Glutamatergic neuron (in vitro differentiated cells): ENCODE data around the gene HIPK4. TPM values are rescaled to one million over a fixed set of nuclear protein-coding genes. Genes with fewer than 3 reads are reported as not detected.

Experiments used
- DNase-seq: peaks from one replicate; pipeline ENCODE4 v3.0.0; 2022
- H3K27ac Mint-ChIP-seq: one replicate; pipeline ENCODE4 v1.8.0; 2020; ENCODE audit warnings: mild to moderate bottlenecking, mixed read lengths, inconsistent platforms; ENCODE audit not compliant: unreplicated experiment
- H3K27me3 Mint-ChIP-seq: one replicate; pipeline ENCODE4 v1.8.0; 2020; ENCODE audit warnings: mild to moderate bottlenecking, moderate library complexity, mixed read lengths, inconsistent platforms; ENCODE audit not compliant: unreplicated experiment
- H3K36me3 Mint-ChIP-seq: one replicate; pipeline ENCODE4 v1.8.0; 2020; ENCODE audit warnings: mild to moderate bottlenecking, mixed read lengths, inconsistent platforms; ENCODE audit not compliant: unreplicated experiment
- H3K4me1 Mint-ChIP-seq: one replicate; pipeline ENCODE4 v1.8.0; 2020; ENCODE audit warnings: mild to moderate bottlenecking, low read depth, mixed read lengths, inconsistent platforms; ENCODE audit not compliant: unreplicated experiment
- H3K4me3 Mint-ChIP-seq: one replicate; pipeline ENCODE4 v1.8.0; 2020; ENCODE audit warnings: mild to moderate bottlenecking, mixed read lengths, inconsistent platforms; ENCODE audit not compliant: unreplicated experiment
- H3K9me3 Mint-ChIP-seq: one replicate; pipeline ENCODE4 v1.8.0; 2020; ENCODE audit warnings: mild to moderate bottlenecking, moderate library complexity, mixed read lengths, inconsistent platforms; ENCODE audit not compliant: unreplicated experiment
- total RNA-seq: library from RNA; stranded (reverse); fragmentation: NEBNext Ultra II Directional; extraction: Animal tissue kit (Norgen Biotek cat#: 25700); gene quantifications from one replicate; pipeline ENCODE4 v1.2.1, GENCODE V29; 2021; ENCODE audit not compliant: unreplicated experiment
- TF ChIP-seq, protein P1 (sequence below): fragments of 200-600 bp; sonication (generic); IDR thresholded peaks from one replicate; pipeline ENCODE4 v1.5.0; 2021; ENCODE audit not compliant: partially characterized antibody, unreplicated experiment

HIPK4 gene
- total RNA-seq, 1 donor from 2014 or later, result not detected

DNA sequence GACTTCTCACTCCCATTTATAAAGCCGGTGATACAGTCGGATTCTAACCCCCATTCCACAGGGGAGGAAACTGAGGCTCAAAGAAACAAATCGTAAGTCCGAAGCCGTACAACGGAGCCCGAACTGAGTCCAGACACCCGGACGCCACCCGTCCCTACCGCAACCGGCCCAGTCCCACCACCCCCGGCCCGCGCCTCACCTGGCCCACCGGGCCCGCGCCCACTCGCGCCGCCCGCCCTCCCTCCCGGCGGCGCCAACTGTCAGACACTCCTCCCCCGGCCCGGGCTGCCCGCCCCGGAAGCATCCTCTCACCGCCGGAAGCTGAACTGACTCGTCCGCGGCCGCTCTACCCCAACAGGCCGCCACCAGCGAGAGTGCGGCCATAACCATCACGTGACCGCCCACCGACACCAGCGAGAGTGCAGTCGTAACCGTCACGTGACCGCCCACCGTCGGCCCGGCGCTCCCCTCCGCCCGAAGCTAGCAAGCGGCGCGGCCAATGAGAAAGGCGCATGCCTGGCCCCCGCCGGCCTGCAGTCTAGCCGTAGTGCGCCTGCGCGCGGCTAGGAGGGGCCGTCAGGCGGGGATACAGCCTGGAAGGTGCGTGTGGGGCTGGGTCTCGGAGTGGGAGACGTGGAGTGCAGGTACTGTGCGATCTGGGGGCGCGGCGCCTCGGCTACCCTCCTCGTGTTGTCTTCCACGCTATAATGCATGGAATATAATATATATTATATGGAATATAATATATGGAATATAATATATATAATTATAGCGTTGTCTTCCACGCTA is 41.7 kb downstream of the HIPK4 start, which contains the start of the genes C19orf47 and PLD3:
C19orf47 (minus strand) TSS at position 273 of the 789 bp plus-strand sequence. CDS start 6,540 bp downstream, outside the sequence.
PLD3 (plus strand) TSS at position 571 of the 789 bp plus-strand sequence. CDS start 17,789 bp downstream, outside the sequence.
- Mint-ChIP-seq H3K4me3 (peak within 1 kb of the TSS; percentile 100), H3K36me3 (peaks cover 5% of the 10 kb centered on the region), H3K4me1 (peaks cover 6% of the 10 kb centered on the region), H3K9me3 (peaks cover 14% of the 10 kb centered on the region), H3K27me3 (peaks cover 5% of the 10 kb centered on the region), H3K27ac (peak within 1 kb of the TSS; percentile 100)
- DNase-seq, result peak; percentile 99
- TF ChIP-seq, protein P1, sequence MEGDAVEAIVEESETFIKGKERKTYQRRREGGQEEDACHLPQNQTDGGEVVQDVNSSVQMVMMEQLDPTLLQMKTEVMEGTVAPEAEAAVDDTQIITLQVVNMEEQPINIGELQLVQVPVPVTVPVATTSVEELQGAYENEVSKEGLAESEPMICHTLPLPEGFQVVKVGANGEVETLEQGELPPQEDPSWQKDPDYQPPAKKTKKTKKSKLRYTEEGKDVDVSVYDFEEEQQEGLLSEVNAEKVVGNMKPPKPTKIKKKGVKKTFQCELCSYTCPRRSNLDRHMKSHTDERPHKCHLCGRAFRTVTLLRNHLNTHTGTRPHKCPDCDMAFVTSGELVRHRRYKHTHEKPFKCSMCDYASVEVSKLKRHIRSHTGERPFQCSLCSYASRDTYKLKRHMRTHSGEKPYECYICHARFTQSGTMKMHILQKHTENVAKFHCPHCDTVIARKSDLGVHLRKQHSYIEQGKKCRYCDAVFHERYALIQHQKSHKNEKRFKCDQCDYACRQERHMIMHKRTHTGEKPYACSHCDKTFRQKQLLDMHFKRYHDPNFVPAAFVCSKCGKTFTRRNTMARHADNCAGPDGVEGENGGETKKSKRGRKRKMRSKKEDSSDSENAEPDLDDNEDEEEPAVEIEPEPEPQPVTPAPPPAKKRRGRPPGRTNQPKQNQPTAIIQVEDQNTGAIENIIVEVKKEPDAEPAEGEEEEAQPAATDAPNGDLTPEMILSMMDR, result no peak

DNA sequence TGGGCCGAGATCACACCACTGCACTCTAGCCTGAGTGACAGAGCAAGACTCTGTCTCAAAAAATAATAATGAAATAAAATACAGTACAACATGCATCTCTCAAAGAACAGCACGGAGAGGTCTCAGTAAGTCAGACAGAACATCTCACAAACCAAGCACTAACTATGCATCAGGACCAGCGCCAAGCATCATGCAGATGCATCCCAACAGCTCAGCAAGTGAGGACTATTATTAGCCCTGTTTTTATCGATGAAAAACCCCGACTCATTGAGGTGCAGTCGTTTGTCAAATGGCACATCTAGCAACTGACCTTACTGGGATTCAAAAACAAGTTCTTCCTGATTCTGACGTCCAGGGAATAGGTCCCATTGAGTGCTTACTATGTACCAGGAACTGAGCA is 45.6 kb downstream of the HIPK4 start:
- TF ChIP-seq, protein P1, result no peak
- Mint-ChIP-seq H3K27ac (no peak overlapping the region), H3K4me1 (peaks cover 10% of the 10 kb centered on the region), H3K9me3 (peaks cover 7% of the 10 kb centered on the region), H3K36me3 (peaks cover 5% of the 10 kb centered on the region), H3K27me3 (peaks cover 6% of the 10 kb centered on the region), H3K4me3 (no peak overlapping the region)
- DNase-seq, result no peak

DNA sequence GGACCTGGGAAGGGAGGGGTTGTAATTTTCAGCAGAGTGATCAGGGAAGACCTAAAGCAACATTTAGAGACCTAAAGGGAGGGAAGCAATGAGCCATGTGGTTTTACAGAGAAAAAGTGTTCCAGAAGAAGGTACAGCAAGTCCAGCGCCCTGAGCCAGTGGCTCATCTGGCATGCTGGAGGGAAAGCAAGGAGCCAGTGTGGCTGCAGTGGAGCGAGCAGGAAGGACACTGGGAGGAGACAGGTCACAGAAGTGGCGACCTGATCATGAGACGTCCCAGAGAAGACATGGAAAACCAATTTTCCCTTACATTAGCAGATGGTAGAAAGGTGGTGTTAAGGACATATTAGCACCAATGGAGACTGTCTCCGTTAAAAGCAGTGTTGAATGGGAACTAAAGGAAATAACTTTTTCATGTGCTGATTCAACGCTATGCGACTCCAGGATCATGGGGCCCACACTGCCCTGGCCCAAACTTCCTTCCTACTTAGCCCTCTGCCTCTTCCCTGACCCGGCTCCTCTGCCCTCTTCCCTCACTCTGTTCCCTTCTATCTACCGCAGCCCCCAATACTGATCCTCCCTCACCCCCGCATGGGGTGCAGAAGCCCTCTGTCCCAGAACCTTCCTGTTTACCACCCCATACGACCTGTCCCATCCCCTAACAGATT is 47.2 kb downstream of the HIPK4 start:
- Mint-ChIP-seq H3K4me1 (peaks cover 9% of the 10 kb centered on the region), H3K27ac (no peak overlapping the region), H3K27me3 (peaks cover 2% of the 10 kb centered on the region)

DNA sequence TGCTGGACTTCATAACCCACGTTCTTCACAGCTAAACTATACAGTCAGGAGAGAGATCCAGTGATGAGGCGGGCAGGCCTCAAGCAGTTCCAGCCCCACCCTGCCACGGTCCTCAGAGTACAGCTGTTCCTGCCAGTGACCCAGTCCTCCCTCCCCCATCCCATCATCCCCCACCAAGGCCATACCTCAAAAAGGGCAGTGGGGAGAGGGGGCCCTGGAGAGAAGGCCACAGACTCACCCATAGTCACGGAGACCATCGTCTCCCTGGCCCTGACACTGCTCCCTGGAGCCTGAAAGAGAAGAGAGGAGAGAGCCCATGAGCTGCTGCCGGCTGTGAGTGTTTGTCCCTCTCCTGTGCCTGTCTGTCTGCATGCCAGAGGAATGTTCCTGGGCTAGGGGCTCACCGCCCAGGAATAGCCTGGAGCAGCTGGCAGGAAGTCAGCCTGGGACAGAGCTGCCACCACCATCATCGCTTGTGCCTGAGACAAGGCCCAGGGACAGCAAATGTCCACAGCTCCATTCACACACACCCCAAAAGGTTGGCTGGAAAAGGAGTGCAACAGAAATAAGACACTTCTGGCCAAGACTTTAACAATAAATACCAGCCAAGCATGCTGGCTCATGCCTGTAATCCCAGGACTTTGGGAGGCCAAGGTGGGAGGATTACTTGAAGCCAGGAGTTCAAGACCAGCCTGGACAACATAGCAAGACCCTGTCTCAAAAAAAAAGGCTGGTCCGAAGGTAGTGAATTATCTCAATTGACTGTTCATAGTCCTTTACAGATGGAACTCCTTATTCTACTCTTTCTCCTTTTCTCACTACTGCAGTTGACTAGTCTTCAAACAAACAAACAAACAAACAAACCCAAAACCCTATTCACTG is 48.1 kb downstream of the HIPK4 start:
- H3K9me3 Mint-ChIP-seq, result peaks cover 1% of the 10 kb centered on the region
- no peaks in the 10 kb centered on the region for H3K36me3 Mint-ChIP-seq
- peaks cover 6% of the 10 kb centered on the region for H3K4me1 Mint-ChIP-seq
- peak overlapping the region; percentile 43 for H3K27ac Mint-ChIP-seq
- no peak for DNase-seq
- peaks cover 2% of the 10 kb centered on the region for H3K27me3 Mint-ChIP-seq
- H3K4me3 Mint-ChIP-seq, result peak overlapping the region; percentile 3
- TF ChIP-seq, protein P1, result no peak

More for the DNA sequence above, 47.2 kb downstream of the HIPK4 start:
- Mint-ChIP-seq H3K36me3 (no peaks in the 10 kb centered on the region), H3K9me3 (peaks cover 1% of the 10 kb centered on the region), H3K4me3 (peak overlapping the region; percentile 46)
- TF ChIP-seq, protein P1, result no peak
- DNase-seq, result no peak
